ENCODE measurements around the gene CAST.

CAST gene

DNA sequence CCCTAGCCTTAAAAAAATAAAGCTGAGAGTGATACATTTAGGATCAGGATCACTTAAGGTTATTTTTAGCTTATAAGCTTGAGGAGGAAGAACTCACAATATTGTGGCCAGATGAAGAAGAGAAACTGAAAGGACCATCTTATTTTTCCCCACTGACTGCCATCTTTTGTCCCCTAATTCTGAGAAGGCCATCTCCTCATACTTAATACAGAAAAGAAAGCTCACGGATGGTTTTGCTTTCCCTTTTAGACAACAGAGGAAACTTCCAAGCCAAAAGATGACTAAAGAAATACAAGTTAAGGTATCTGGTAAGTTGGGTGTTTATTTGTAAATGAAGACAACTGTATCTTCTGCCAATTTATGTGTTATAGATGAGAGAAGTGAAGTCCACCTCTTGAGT is 109.2 kb downstream of the CAST start:
- TF ChIP-seq, protein P1, sequence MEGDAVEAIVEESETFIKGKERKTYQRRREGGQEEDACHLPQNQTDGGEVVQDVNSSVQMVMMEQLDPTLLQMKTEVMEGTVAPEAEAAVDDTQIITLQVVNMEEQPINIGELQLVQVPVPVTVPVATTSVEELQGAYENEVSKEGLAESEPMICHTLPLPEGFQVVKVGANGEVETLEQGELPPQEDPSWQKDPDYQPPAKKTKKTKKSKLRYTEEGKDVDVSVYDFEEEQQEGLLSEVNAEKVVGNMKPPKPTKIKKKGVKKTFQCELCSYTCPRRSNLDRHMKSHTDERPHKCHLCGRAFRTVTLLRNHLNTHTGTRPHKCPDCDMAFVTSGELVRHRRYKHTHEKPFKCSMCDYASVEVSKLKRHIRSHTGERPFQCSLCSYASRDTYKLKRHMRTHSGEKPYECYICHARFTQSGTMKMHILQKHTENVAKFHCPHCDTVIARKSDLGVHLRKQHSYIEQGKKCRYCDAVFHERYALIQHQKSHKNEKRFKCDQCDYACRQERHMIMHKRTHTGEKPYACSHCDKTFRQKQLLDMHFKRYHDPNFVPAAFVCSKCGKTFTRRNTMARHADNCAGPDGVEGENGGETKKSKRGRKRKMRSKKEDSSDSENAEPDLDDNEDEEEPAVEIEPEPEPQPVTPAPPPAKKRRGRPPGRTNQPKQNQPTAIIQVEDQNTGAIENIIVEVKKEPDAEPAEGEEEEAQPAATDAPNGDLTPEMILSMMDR (IDR thresholded peaks at IDR 0.05; ENCODE audit: insufficient read depth, low read depth, low read length, missing control alignments), result no peak
- DNase-seq (ENCODE audit: low read depth), result no peak
- H3K4me3 ChIP-seq (ENCODE audit: low read length), result no peak overlapping the region

DNA sequence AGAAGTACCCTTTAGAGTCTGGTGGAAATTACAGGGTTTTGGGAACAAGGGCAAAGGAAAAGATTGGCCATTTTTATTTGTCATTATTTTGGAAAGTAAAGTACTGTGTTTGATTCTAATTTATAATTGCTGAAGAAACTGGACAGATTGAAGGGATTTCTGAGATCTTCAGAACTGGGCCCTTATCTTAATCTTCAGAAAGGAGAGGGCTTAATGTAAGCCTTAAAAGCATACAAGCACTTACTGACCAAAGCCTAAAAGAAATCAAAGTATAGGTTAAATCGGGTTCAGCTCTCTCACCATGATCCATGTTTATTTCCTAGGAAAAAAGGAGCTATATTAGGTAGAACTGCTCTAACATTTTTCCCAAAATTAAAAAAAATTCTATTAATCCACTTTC is 109.9 kb downstream of the CAST start:
- TF ChIP-seq, protein P1 (IDR thresholded peaks at IDR 0.05; ENCODE audit: insufficient read depth, low read depth, low read length, missing control alignments), result no peak
- no peak for DNase-seq (ENCODE audit: low read depth)
- H3K4me3 ChIP-seq (ENCODE audit: low read length), result no peak overlapping the region

DNA sequence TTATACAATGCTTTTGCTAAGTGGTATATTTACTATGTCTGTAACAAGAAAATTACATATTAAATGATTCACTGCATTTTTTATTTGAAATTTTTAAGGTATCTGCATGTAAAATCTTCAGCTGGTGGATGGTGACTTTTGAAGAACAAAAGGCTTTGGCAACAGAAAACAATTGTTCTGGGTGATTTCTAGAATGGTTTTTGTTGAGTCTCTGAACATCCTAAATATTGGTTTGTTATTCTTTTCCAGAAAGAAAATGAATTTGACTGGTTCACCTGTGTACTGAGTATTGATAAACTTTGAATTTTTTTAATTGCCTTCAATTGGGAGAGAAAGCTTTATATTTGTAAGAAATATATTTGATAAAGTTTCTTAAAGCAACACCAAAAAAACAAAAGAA is 110.4 kb downstream of the CAST start:
- TF ChIP-seq, protein P1 (IDR thresholded peaks at IDR 0.05; ENCODE audit: insufficient read depth, low read depth, low read length, missing control alignments), result no peak
- no peak for DNase-seq (ENCODE audit: low read depth)
- no peak overlapping the region for H3K4me3 ChIP-seq (ENCODE audit: low read length)

- no peak overlapping the region for H3K4me3 ChIP-seq (ENCODE audit: low read length)
- TF ChIP-seq, protein P1 (IDR thresholded peaks at IDR 0.05; ENCODE audit: insufficient read depth, low read depth, low read length, missing control alignments), result no peak
- no peak for DNase-seq (ENCODE audit: low read depth)
Observed at GRCh38 chr5:96775050-96775449, 112.9 kb downstream of the CAST start.

- TF ChIP-seq, protein P1 (IDR thresholded peaks at IDR 0.05; ENCODE audit: insufficient read depth, low read depth, low read length, missing control alignments), result no peak
- no peak for DNase-seq (ENCODE audit: low read depth)
- H3K4me3 ChIP-seq (ENCODE audit: low read length), result no peak overlapping the region
Observed at GRCh38 chr5:96775689-96776088, 113.5 kb downstream of the CAST start.

GRCh38 chr5:96776621-96777020 is 114.4 kb downstream of the CAST start:
- no peak overlapping the region for H3K4me3 ChIP-seq (ENCODE audit: low read length)
- TF ChIP-seq, protein P1 (IDR thresholded peaks at IDR 0.05; ENCODE audit: insufficient read depth, low read depth, low read length, missing control alignments), result no peak
- no peak for DNase-seq (ENCODE audit: low read depth)

GRCh38 chr5:96778409-96778808 is 116.2 kb downstream of the CAST start:
- DNase-seq (ENCODE audit: low read depth), result no peak
- H3K4me3 ChIP-seq (ENCODE audit: low read length), result no peak overlapping the region

More at GRCh38 chr5:96778409-96778808, 116.2 kb downstream of the CAST start:
- TF ChIP-seq, protein P1 (IDR thresholded peaks at IDR 0.05; ENCODE audit: insufficient read depth, low read depth, low read length, missing control alignments), result no peak
